ENCODE measurements around the gene NFRKB.

Gene NFRKB

DNA sequence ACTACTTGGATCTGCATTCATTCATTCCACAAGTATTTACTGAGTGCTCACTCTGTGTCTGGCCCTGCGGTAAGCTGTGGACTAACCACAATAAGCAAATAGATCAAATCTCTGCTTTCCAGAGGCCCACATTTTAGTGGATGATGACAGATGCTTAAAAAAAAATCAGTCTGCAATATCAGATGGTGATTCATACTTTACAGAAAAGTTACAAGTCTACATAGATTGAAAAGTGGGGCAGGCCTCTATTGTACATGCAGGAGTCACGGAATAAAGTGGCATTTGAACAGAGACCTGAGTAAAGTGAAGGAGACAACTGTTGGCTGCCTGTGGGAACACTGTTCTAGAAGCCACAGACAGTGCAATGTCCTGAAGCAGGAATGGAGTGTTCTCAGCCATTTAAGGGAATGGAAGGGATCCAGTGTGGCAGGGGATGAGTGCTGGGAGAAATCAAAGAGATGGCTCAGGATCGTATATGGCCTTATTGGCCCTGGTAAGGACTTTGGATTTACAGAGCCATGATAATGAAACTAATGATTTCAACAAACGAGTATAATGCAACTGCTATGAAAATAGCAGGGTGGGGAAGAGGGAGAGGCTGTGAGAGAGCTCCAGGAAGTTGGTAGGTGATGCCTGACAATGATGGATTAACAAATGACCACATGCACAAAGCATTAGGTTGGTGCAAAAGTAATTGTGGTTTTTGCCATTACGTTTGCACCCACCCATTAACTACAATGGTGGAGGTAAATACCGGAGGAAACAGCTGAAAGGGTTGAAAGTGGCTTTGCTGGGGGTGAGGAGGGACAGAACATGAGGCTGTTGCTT lies 48.7 kb downstream of the NFRKB start:
- in situ Hi-C loops (cut with MboI; ENCODE audit: low sequenced_read_pairs), result no loop called here
